Measurements from ENCODE around the gene LCN1.
"Not testable (repeated sequence)": the region's sequence is repeated elsewhere in the genome, so short reads cannot be mapped to it uniquely, and the experiment has no call there.

Gene LCN1

DNA sequence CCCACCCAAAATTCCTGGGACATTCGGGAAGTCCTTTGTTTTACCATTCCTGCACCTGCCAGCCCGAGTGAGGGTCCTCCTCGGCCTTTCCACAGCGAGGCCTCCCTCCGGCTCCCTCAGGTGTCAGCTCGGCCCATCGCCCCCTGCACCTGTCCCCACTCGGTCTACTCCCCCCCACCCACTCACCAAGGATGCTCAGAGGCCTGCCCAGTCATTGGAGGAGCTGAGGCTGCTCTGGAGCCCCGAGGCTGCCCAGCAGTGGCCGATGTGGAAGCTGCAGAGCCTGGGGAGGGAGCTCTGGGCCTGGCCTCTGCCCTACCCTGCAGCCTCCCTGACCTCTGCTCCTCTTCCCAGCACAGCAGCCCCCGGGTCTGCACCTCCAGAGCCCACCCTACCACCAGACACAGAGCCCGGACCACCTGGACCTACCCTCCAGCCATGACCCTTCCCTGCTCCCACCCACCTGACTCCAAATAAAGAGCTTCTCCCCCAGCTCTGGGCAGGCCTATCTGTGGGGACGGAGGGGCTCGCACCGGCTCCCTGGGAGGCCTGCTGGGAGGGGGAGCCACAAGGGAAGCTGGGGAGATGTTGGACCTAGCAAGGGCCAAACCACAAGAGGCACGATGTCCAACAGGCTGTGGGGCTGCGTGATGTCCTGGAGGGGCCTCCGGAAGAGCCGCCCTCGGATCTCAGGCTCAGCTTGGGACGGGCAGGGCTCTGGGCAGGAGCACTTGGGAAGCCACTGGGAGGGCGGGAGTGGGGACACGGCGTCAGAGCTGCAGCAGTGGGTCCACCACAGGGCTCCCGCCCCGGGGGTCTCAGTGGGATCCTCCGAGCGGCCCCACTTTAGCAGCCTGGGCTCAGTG, 28.5 kb downstream of the LCN1 start:
- DNase-seq: not testable (repeated sequence)

DNA sequence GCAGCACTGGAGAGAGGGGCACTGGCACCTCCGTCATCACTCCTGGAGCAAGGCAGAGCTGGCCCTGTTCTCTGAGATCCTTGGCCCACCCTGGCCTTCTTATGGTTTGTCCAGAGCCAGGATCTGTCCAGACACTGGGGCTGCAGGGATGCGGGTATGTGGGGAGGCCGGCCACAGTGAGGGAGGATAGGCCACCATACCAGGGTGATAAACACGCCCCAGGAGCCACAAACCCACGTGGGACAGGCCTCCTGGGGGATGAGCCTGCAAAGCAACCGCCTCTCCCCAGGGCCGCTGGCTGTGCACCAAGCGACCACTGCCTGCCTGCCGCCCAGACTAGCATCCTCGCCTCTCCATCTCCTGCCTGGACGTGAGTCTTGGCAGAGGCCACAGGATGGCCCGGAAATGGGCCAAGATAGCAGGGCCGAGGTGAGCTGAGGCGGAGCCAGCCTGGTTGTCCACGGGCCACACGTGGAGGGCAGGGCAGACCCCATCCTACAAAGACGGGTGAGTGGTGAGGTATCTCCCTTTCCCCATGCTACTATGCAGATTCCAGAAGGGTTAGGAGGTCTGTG, 29.2 kb downstream of the LCN1 start:
- no peak for DNase-seq

DNA sequence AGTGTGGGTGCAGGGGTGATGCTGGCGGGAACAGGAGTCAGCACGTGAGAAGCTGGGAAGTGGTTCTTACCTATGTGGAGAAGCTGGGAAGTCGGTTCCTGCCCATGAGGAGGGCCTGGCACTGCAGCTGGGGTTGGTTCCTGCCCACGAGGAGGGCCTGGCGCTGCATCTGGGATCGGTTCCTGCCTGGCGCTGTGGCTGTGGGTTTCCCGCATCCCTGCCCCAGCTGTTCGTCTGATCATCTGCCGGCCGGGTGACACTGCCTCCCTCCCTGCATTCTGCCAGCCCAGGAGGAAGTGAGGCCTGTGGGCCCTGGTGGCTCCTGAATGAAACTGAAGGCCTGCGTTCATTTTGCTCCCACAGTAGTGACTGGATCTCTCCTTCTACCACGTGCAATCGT, 29.8 kb downstream of the LCN1 start:
- DNase-seq: no peak

DNA sequence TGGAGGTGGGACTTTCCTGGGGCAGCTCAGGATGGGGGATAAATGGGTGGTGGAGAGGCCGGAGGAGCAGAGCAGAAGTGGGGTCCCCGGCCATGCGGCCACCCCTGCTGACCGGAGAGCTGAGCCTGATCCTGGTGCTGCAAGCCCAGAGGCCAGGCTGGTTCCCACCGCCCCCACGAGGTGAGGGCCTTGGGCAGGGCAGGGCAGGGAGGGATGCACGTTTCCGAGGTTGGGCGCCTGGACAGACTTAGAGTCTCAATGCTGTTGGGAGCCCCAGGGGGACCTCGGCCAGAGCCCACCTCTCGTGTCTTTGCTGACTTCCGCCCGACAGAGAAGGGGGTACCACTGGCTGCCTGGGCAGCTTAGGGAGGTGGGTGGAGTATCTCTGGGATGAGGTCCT, 30.2 kb downstream of the LCN1 start:
- DNase-seq: no peak

- no peak for DNase-seq
Measured at GRCh38 chr9:135552021-135552697, 30.9 kb downstream of the LCN1 start.

GRCh38 chr9:135552698-135553171, 31.5 kb downstream of the LCN1 start:
- DNase-seq: no peak

DNA sequence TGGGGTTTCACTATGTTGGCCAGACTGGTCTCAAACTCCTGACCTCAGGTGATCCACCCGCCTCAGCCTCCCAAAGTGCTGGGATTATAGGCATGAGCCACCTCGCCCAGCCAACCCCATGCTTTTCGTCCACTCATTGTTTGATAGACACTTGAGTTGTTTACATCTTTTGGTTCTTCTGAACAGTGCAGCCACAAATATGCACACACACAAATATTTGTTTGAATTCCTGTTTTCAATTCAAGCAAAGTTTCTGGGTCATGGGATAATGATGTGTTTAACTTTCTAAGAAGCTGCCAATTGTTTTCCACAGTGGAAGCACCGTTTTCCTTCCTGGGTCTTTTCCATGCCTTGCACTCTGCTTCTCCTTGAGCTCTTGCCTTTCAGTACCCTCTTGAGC, 33.5 kb downstream of the LCN1 start:
- no peak for DNase-seq

GRCh38 chr9:135555203-135555602, 34.0 kb downstream of the LCN1 start:
- DNase-seq: no peak

DNA sequence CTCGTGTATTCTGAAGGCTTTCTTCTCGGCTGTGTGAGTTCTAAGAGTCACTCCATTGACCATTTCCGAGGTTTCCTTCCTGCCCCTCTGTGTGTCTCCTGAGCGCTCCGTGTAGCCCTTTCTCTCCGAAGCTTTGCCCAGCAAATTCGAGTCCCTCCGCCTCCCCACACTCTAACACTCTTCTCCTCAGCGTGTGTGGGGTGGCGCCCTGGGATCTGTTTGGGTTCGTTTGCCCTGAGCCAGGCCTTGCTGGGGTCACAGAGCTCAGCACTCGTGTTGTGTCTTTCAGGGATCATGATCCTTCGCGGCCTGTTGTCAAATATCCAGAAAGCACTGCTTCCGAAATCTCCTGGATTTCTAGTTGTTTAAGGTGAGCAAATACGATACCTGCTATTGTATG, 34.7 kb downstream of the LCN1 start:
- DNase-seq: no peak

DNA sequence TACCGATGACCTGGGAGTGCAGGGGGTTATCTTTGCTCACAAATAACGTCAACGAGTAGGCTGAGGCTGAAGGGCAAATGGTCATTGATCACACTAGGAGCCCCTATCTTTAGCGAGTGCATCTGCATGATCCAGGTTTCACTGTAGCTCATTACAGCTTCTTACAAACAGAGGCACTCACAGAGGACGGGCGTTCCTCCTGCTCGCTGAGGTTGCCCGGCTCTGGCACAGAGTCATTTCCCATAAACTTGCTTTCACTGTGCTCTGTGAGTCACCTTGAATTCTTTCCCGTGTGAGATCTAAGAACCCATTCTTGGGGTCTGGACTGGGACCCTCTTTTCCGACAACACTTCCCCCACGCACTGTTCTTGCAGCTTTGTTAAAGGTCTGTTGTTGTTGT, 38.4 kb downstream of the LCN1 start:
- DNase-seq: no peak

DNA sequence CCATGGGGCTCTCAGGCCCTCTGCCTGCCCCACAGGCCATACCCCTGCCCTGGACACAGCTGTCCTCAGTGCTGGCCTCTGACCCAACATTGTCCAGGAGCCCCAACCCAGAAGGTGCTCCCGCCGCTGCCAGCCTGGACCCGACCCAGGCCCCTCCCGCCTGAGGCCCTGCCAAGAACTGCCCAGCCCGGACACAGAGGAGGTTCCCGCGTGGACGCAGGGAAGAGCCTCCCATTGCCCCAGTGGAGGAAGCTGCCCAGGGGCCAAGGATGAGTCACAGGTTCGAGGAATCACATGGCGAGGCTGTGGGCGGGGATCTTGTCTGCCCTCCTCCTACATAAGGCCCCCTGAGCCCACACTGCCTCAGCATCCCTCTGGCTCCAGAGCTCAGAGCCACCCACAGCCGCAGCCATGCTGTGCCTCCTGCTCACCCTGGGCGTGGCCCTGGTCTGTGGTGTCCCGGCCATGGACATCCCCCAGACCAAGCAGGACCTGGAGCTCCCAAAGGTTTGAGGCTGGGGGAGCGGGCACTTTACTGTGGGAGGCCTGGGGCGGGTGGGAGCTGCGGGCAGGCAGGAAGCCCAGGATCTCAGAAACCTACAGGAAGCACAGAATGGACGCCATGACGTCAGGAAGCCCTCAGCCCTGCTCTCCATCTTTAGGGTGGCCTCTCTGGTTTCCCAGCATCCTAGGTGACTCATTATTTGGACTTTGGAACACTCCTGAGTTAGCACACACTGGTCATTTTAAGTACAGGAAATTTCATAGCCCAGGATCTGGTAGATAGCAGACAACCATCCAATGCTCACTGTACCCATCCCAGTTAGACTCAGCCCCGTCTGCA, 40.4 kb downstream of the LCN1 start, which contains the start of gene PAEP:
Gene PAEP (plus strand): TSS at position 366 of the 844 bp plus-strand sequence.
- no peak for DNase-seq

- no peak for DNase-seq
Measured at GRCh38 chr9:135562235-135562745, 41.0 kb downstream of the LCN1 start.

GRCh38 chr9:135563039-135563476, 41.8 kb downstream of the LCN1 start:
- no peak for DNase-seq

DNA sequence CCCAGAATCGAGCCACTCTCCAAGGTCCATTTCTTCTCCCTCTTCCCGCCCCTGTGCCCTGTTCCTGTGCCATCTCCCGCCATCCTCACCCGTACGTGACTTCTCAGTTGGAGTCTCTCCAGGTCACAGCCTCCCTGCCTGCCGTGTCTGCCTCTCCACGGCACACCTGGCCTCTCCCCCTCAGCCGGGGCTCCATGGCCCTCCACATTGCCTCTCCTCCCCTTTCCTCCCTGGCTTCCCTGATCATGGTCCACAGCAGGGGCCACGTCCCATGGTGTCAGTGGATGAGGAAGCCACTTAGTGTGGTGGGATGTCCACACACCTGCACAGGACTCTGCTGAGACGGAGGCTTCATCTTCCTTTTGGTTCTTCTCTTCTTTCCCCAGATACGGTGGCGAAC, 42.6 kb downstream of the LCN1 start:
- DNase-seq: no peak

DNA sequence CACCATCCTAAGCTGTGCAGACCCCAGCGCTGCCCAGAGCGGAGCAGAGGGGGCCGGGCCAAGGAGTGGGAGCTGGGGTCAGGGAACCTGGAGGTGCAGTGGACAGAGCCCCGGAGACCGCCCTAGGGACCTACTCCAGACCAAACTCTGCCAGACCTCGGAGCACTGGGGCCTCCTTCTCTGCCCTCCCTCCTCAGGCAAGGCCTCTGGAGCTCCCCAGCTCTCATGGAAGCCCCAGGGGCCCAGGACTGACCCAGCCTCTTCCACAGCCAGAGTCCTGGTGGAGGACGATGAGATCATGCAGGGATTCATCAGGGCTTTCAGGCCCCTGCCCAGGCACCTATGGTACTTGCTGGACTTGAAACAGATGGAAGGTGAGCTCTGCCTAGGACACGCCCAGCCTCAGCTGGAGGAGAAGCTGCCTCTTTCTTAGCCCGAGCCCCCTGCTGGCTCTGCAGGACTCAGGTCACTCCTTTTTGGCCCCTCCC, 43.9 kb downstream of the LCN1 start:
- DNase-seq: no peak

GRCh38 chr9:135565636-135566035, 44.4 kb downstream of the LCN1 start:
- no peak for DNase-seq

DNA sequence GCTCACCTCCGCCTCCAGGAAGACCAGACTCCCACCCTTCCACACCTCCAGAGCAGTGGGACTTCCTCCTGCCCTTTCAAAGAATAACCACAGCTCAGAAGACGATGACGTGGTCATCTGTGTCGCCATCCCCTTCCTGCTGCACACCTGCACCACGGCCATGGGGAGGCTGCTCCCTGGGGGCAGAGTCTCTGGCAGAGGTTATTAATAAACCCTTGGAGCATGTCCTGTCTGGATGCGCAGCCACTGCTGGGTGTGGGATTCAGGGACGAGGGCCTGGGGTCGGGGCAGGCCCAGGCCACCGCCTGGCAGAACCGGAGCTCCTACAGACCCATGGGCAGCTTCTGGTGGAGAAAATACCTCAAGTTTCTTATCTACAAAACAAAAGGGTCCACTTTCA, 45.3 kb downstream of the LCN1 start:
- DNase-seq: no peak

DNA sequence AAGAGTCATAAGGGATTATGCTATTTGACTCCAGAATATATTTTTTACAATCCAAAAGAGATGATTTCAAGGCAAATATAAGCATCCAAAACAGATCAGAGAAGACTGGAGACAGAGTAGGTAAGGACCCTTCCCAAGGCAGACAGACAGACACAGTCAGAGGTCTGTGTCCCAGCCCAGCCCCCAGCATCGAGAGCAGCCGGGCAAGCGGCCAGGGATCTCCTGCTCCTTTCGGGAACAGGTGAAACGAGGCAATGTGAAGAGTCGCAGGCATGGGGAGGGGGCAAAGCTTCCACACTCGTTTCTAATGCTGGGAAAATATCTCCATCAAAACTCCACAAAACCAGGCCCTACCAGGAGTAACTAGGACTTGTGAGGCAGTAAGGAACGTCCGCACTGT, 46.1 kb downstream of the LCN1 start:
- DNase-seq: no peak

DNA sequence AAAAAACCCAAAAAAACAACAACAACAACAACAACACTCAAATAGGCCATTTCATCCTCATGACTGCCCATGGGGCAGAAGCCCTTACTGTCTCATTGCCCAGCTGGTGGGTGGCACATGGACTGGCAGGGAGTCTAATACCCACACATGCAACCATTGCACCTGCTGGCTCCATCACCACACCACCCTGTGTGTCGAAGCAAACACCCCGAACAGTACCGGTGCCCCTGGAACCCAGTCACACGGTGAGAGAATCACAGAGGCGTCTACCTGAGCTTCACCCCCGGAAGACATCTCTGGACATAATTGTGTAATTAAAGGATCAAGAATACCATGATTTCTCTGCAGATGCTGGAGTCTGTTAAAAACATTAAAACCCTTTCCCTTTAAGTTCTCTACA, 46.8 kb downstream of the LCN1 start:
- no peak for DNase-seq

DNA sequence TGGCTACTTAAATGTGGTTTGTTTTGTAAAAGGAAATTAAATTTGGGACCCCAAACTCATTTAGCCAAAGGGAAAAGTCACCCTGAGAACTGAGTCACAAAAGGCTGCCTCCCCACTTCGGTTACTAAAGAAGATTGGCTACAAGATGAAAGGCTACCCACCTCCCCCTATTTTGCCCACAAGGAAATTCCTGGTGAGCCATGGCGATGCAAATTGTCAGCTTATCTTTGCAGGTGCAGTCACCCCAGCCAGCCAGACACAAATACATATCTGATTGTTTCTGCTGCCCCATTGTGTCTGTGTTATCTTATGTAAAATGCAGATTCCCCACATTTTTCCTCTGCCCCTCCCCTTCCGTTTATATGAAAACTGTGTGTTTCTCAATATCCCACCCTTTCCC, 49.2 kb downstream of the LCN1 start:
- DNase-seq: no peak

DNA sequence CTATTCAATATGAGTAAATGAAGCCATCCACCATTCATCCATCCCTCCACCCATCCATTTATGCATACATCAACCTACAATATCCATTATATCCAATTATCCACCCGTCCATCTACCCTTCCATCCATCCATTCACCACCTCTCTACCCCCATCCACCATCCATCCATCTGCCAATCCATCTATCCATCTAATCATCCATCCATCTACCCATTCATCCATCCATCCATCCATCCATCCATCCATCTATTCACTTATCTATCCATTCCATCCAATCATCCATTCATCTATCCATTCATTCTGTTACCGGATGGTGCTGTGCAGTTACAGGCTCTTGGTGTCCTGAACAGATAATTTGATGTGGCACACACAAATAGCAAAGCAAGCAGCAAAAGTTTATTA, 51.0 kb downstream of the LCN1 start:
- DNase-seq: no peak

DNA sequence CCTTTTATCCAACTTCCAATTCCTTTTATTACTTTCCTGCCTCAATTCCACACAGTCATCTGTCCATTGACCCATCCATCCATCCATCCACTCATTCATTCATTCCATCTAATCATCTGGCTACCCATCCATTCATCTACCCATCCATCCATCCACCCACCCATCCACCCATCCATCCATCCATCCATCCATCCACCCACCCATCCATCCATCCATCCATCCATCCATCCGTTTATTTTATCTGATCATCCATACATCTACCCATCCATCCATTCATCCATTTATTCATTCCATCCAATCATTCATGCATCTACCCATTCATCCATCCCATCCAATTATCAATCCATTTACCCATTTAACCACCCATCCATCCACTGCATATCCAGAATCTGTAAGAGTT, 51.9 kb downstream of the LCN1 start:
- no peak for DNase-seq

Data from effector CD8-positive, alpha-beta T cell (primary cell).